Measurements from ENCODE around the gene HCFC1R1. TPM values are rescaled to one million over a fixed set of nuclear protein-coding genes. Genes with fewer than 3 reads are reported as not detected.

The HCFC1R1 gene
- total and polyA plus RNA-seq, 2 experiments from 2014 or later = 30.2 to 192 TPM

DNA sequence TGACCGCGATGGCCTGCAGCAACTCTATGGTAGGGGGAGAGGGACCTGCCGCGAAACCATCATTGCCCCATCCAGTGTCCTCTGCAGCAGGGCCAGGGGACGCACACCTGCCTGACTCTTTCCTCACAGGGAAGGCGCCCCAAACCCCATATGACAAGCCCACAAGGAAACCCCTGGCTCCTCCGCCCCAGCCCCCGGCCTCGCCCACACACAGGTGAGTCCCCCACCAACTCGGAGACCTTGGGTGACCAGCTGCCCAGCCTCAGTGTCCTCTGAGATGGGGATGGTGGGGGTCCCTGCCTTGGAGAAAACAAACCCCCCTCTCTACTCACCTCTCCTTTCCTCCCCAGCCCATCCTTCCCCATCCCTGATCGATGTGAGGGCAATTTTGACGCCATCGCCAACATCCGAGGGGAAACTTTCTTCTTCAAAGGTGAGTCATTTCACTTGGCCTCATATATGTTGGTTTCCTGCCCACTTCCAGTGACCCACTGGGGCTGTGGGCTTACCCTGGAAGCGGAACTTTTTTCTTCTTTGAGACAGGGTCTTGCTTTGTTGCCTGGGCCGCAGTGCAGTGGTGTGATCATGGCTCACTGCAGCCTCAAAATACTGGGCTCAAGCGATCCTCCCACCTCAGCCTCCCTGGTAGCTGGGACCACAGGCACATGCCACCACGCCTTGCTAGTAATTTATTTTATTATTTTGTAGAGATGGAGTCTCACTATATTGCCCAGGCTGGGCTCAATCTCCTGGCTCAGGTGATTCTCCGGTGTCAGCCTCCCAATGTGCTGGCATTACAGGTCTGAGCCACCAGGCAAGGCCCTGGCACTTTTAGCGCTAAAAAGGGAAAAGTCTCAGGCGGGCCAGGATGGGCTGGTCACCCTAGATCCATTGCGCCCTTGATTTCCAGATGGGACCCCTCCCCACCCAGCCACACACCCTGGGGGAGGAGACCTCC is 33.7 kb upstream of the HCFC1R1 start:
- TF ChIP-seq JUNB (IDR thresholded peaks at IDR 0.05; ENCODE audit: unreplicated experiment) = no peak
- TF ChIP-seq CREB1 (CRISPR knock-in tag; IDR thresholded peaks at IDR 0.05; ENCODE audit: low read depth) = no peak
- no peak for TF ChIP-seq ZNF331 (CRISPR knock-in tag; IDR thresholded peaks at IDR 0.05; ENCODE audit: low read depth)
- no peak for TF ChIP-seq NANOG (IDR thresholded peaks at IDR 0.05; ENCODE audit: borderline replicate concordance)
- TF ChIP-seq ZNF114 (CRISPR knock-in tag; IDR thresholded peaks at IDR 0.05) = no peak
- TF ChIP-seq, protein P1, sequence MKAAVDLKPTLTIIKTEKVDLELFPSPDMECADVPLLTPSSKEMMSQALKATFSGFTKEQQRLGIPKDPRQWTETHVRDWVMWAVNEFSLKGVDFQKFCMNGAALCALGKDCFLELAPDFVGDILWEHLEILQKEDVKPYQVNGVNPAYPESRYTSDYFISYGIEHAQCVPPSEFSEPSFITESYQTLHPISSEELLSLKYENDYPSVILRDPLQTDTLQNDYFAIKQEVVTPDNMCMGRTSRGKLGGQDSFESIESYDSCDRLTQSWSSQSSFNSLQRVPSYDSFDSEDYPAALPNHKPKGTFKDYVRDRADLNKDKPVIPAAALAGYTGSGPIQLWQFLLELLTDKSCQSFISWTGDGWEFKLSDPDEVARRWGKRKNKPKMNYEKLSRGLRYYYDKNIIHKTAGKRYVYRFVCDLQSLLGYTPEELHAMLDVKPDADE (IDR thresholded peaks at IDR 0.05) = no peak
- no peak for TF ChIP-seq POLR2AphosphoS5 (IDR thresholded peaks at IDR 0.05; ENCODE audit: low read depth)
- no peak for TF ChIP-seq STAT1 (IDR thresholded peaks at IDR 0.05; ENCODE audit: unreplicated experiment)
- TF ChIP-seq, protein P2, sequence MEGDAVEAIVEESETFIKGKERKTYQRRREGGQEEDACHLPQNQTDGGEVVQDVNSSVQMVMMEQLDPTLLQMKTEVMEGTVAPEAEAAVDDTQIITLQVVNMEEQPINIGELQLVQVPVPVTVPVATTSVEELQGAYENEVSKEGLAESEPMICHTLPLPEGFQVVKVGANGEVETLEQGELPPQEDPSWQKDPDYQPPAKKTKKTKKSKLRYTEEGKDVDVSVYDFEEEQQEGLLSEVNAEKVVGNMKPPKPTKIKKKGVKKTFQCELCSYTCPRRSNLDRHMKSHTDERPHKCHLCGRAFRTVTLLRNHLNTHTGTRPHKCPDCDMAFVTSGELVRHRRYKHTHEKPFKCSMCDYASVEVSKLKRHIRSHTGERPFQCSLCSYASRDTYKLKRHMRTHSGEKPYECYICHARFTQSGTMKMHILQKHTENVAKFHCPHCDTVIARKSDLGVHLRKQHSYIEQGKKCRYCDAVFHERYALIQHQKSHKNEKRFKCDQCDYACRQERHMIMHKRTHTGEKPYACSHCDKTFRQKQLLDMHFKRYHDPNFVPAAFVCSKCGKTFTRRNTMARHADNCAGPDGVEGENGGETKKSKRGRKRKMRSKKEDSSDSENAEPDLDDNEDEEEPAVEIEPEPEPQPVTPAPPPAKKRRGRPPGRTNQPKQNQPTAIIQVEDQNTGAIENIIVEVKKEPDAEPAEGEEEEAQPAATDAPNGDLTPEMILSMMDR (conservative IDR thresholded peaks at IDR 0.05; ENCODE audit: low read depth in 2 of 2) = no peak
- TF ChIP-seq, protein P3, sequence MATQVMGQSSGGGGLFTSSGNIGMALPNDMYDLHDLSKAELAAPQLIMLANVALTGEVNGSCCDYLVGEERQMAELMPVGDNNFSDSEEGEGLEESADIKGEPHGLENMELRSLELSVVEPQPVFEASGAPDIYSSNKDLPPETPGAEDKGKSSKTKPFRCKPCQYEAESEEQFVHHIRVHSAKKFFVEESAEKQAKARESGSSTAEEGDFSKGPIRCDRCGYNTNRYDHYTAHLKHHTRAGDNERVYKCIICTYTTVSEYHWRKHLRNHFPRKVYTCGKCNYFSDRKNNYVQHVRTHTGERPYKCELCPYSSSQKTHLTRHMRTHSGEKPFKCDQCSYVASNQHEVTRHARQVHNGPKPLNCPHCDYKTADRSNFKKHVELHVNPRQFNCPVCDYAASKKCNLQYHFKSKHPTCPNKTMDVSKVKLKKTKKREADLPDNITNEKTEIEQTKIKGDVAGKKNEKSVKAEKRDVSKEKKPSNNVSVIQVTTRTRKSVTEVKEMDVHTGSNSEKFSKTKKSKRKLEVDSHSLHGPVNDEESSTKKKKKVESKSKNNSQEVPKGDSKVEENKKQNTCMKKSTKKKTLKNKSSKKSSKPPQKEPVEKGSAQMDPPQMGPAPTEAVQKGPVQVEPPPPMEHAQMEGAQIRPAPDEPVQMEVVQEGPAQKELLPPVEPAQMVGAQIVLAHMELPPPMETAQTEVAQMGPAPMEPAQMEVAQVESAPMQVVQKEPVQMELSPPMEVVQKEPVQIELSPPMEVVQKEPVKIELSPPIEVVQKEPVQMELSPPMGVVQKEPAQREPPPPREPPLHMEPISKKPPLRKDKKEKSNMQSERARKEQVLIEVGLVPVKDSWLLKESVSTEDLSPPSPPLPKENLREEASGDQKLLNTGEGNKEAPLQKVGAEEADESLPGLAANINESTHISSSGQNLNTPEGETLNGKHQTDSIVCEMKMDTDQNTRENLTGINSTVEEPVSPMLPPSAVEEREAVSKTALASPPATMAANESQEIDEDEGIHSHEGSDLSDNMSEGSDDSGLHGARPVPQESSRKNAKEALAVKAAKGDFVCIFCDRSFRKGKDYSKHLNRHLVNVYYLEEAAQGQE (IDR thresholded peaks at IDR 0.05; ENCODE audit: unreplicated experiment) = no peak
- Mint-ChIP-seq H3K36me3 (ENCODE audit: low read depth) (peaks cover 22% of the 10 kb centered on the region), H3K4me1 (peaks cover 20% of the 10 kb centered on the region), H3K9me3 (no peaks in the 10 kb centered on the region; the same call in 2 of the 3 replicates), H3K27me3 (ENCODE audit: insufficient read depth, low read depth, poor library complexity) (peaks cover 15% of the 10 kb centered on the region), H3K4me3 (peak overlapping the region; percentile 81; the same call in 2 of the 3 replicates), H3K27ac (no peak overlapping the region)
- peak overlapping the region; percentile 84 for H3K4me3 ChIP-seq
- H4K20me1 ChIP-seq (replicated peaks; ENCODE audit: insufficient read depth) = no peaks in the 10 kb centered on the region; the same call in 1 of the 2 replicates
- H3K9me2 ChIP-seq (ENCODE audit: insufficient read depth) = no peaks in the 10 kb centered on the region
- no peak overlapping the region for H2AFZ ChIP-seq
- H3K4me2 ChIP-seq = peak overlapping the region; percentile 85
- H3K4me1 ChIP-seq (ENCODE audit: insufficient read depth) = peaks cover 10% of the 10 kb centered on the region
- peaks cover 15% of the 10 kb centered on the region for H3F3A ChIP-seq (replicated peaks; ENCODE audit: low read depth)
- DNase-seq (ENCODE audit: low spot score) (peak; percentile 27), ATAC-seq (no peak)
- H3K79me2 ChIP-seq (replicated peaks; ENCODE audit: insufficient read depth) = no peaks in the 10 kb centered on the region; the same call in 1 of the 2 replicates
- peaks cover 4% of the 10 kb centered on the region; the same call in 1 of the 2 replicates for H3K27me3 ChIP-seq (ENCODE audit: insufficient read depth)
- no peak overlapping the region for H3K27ac ChIP-seq (ENCODE audit: low read depth)
- H3K36me3 ChIP-seq (ENCODE audit: insufficient read depth) = no peaks in the 10 kb centered on the region

Data from GM23338 (cell line).